ENCODE measurements around the gene CNIH2.
A peak's percentile ranks its signal among the peaks of the same experiment; 100 is the strongest.
"Not testable (repeated sequence)": the region's sequence is repeated elsewhere in the genome, so short reads cannot be mapped to it uniquely, and the experiment has no call there.

The CNIH2 gene

DNA sequence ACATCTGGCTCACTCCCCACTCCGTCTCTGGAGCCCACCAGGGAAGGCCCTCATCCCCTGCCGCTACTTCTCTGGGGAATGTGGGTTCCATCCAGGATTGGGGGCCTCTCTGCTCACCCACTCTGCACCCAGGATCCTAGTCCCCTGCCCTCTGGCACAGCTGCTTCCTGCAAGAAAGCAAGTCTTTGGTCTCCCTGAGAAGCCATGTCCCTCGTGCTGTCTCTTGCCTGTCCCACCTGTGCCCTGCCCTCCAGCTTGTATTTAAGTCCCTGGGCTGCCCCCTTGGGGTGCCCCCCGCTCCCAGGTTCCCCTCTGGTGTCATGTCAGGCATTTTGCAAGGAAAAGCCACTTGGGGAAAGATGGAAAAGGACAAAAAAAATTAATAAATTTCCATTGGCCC lies 911 bp upstream of the CNIH2 start:
- DNase-seq (ENCODE audit: low read depth): not testable (repeated sequence)

- no peak for DNase-seq (ENCODE audit: low read depth)
These were observed 552 bp downstream of the CNIH2 start for GRCh38 chr11:66278363-66279091.

DNA sequence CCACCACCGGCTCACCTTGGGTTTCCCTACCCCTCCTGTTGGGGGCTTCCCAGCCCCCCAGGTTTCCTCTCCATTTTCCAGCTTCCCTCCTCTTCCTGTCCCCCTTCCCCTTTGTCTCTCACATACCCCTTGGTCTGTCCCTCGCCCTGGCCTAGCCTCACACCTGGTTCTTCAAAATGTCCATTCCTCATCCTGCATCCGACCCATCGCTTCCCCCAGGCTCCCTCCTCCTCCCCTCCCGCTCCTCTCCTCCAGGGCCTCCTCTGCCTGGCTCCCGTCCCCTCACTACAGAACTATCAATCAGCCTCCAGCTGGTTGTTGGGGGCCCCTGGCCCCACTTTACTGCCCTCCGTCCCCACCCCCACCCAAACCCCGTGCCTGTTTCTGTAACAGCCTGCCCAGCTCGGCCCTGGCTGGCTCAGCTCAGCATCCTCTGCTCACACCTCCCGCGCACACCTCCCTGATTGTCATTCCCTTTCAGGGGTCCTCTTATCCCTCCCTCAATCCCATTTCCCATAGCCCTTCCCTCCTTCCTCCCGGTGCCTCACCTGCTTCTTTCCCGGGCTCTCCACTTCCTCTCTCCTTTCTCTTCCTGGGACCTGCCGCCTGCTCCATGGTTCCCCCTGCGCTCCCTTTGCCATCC lies 1.2 kb downstream of the CNIH2 start:
- DNase-seq (ENCODE audit: low read depth): no peak

GRCh38 chr11:66280428-66280827 lies 2.5 kb downstream of the CNIH2 start:
- no peak for DNase-seq (ENCODE audit: low read depth)

DNA sequence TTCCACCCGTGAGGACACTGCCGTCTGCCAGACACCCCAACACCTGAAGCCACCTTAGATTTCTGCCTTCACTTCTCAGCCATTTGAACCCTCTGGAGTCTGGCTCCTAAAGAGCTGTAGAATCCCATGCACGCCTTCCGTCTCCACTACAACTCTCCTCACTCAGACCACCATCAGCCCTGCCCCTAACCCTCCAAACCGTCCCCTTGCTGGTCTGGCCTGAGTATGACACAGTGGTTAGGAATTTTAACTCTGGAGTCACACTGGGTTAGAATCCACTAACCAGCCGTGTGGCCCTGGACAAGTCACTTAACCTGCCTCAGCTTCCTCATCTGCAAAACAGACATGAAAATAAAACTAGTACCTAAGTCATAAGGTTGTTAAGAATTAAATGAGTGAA lies 3.0 kb downstream of the CNIH2 start:
- DNase-seq (ENCODE audit: low read depth): no peak

DNA sequence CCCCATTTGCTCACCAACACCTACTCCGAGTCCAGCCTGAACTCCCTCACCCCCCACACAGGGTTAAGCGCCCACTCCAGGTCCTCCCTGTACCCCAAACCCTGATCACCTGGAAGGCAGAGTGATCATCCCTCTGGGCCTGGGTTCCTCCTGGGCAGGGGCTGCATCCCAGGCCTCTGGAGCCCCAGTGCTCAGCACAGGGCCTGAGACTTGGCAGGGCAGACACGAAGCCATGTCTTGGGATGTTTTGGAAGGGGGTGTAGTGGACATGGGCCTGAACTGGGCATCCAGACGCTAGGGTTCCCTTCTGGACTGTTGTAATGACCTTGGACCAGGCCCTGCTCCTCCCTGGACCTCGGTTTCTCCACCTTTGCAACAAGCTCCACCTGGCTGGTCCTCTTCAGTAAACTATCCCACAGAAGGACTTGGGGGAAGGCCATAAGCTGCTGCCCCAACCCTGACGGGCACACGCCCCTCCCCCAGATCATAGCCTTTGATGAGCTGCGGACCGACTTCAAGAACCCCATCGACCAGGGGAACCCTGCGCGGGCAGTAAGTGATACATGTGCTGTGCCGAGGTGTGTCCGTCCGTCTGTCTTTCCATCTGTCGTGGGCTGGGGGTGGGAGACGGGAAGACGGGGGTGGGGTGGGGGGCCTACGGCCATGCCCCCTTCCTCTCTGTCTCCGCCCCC lies 3.9 kb downstream of the CNIH2 start:
- DNase-seq (ENCODE audit: low read depth): no peak

DNA sequence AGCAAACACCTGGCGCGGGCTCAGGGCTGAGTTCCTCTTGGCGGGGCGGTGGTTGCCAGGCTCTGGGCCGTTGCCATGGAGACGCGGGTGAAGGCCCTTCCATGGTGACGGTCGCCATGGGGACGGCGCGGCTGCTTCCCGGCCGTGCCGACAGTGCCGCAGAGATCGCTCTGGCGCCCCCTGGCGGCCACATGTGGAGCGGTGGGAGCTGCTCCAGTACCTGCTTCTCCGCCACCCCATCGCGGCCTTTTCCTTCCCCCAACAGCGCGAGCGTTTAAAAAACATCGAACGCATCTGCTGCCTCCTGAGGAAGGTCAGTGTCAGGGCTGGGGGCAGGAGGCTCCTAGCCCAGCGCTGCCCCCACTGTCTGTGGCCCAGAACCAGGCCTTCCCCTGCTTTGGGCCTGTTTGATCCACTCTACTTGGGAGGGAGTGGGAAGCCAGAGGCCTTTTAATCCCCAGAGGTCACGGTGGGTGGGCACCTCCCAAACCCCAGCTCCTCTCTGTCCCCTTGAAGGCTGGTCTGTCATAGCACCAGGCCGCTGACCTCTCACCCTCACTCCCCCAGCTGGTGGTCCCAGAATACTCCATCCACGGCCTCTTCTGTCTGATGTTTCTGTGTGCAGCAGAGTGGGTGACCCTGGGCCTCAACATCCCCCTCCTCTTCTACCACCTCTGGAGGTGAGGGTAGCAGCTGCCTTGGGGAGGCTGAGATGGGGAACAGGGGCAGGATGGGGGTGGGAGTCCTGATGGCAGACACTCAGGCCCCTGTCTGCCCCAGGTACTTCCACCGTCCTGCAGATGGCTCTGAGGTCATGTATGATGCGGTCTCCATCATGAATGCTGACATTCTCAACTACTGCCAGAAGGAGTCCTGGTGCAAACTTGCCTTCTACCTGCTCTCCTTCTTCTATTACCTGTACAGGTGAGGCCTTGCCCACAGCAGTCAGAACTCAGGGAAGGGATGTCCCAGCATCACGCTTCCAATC lies 4.8 kb downstream of the CNIH2 start:
- DNase-seq (ENCODE audit: low read depth): peak; percentile 67

DNA sequence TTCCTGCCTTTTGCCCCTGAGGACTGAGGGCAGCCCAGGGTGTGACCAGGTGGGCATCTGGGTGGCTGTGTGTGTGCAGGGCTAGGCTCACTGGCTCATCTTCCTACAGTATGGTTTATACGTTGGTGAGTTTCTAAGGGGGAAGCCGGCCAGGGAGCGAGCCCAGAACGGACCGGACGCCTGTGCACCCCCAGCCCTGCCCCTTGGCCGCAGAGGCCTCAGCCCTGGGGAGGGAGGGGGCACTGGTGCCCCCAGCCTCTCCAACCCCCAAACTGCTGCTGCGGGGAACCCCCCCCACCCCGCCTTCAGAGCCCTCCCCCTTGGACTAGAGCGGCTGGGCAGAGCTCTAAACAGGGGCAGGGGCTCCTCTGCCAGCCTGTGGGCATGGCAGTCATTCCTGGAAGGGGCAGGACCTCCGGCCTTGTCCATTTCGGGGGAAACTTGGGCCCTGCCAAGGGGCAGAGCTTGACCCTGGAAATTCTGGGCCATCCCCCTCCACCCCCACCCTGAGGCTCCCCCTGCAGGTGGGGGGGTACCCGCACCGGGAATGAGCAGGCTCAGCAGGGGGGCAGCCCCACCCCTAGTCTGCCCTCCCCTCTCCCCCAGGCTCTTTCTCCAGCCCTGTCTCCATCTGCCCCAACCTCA lies 5.6 kb downstream of the CNIH2 start:
- DNase-seq (ENCODE audit: low read depth): no peak

DNA sequence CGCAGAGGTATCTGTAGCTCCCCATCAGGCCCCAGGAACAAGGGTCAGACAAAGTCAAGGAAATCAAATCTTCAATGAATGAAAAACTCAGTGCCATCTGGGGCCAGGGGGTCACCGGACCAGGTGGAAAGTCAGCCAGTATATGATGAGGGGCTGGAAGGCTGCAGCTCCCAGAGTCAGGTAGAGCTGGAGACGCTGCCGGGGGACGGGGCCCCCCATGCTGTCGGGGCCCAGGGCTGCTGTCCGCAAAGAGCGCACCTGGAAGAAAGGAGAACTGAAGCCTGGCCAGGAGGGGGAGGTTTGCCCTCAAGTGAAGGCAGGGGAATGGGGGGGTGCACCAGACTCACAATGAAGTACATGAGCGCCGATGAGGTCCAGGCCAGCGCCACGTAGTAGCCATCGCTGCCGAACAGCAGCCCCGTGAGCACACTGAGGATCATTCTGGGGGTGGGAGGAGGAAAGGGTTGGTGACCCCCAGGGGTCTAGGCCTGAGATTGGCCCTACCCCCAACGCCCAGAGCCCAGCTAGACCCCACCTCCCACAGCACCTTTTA lies 6.6 kb downstream of the CNIH2 start:
- DNase-seq (ENCODE audit: low read depth): no peak

GRCh38 chr11:66285250-66285947 lies 7.4 kb downstream of the CNIH2 start:
- no peak for DNase-seq (ENCODE audit: low read depth)

- no peak for DNase-seq (ENCODE audit: low read depth)
These were observed 8.7 kb downstream of the CNIH2 start for GRCh38 chr11:66286699-66287098.

DNA sequence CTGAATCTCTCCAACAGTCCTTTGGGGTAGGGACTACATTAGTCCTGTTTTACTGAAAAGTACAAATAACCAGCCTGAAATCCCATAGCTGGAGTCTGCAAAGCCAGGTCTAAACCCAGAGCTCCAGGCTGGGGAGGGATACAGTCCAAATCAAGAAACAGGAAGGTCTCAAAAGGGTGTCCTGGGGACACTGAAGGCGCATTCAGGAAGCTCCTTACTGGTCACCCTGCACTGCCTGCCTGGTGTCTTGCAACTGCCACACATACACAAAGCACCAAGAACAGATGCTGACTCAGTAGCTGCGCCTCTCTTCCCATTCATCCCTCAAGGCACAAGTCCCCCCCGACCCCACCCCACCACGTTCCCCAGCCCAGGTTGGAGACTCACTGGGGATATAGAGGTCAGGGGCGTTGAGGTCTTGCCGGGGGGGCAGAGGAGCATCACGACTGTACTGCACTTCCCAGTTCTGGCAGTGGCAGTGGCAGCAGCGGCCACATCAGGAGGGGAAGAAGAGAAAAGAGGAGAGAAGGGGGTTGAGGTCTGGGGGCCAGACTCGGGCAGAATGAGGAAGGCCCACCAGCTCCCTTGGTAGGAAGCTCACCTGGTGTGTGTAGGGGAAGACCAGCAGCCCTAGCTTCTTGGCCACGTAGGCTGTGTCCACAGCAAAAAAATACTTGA lies 9.4 kb downstream of the CNIH2 start:
- DNase-seq (ENCODE audit: low read depth): no peak

- no peak for DNase-seq (ENCODE audit: low read depth)
These were observed 10.1 kb downstream of the CNIH2 start for GRCh38 chr11:66287889-66288670.

DNA sequence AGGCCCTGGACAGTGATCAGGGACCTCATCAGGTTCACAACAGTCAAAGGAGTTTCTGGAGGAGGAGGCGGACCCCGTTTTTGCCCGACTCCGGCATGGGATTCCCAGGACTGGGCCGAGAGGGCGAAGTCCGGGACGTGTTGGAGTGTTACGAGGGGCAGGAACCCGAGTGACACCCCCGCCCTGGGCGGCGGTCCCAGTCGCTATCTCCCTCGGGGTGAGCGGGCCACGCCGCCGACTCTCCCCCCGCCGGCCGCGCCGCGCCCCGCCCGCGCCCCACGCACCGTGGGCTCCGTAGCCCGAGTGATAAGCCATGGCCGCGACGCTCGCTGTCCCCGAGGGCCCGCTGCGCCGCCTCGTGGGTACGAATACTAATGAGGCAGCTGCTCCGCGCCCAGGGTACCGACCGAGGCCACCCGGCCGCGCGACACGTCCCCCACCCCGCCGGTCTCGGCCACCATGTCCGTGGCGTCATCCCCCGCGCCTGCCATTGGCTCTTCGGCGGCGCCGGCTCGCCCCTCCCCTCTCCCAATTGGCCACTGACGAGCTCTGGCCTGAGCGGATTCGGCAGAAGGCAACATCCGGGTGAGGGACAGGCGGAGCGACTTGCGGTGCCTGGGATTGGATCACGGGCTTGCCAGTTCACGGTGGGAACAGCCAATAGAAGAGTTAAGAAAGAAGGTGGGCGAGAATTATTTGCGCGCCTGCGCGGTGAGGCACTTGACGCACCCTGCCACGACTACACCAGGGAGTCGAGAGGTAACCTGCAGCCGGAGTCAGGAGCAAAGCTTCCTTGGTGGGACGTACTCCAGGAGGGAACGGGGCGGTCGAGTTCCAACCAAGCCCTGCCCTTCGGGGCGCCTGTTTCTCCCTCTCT lies 10.9 kb downstream of the CNIH2 start, which contains the start of gene YIF1A:
Gene YIF1A, minus strand, starts transcription at position 473 of the 877 bp plus-strand sequence. Its CDS starts 158 bp downstream, at position 315.
- peak; percentile 99 for DNase-seq (ENCODE audit: low read depth)

DNA sequence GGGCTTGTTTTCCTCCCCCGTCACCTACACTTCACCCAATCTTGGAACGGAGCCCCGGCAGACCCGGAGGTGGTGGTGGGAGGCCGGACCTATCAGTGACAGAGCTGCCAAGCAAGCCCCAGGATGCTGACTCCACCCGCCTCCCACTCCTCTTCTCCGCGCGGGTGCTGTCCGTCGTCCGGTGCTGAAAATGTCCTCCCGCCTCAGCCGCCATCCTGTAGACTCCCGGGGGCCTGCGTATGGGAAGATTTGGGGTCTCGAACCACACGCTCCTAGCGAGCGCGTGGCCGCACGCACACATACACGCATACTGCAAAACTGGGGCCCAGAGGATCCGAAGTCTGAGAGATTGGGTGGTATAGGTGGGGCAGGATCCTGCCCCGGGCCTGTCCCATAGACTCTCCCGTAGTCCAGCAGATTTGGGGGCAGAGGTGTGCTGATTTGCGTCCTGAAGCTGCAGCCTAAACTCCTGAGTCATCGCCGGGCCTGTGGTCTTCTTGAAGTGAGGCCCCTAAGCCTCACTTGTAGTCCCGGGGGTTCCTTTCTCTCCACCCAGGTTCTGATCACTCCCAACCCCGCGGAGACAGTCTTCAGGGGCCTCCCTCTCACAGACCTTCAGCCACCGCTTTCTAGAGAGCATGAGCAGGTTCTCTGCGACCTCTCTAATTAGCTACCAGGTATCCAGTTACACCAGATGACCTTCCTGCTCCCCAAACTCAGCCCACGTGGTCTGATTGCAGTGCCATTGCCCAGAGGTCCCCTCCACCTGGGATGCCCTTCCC lies 11.8 kb downstream of the CNIH2 start:
- no peak for DNase-seq (ENCODE audit: low read depth)

DNA sequence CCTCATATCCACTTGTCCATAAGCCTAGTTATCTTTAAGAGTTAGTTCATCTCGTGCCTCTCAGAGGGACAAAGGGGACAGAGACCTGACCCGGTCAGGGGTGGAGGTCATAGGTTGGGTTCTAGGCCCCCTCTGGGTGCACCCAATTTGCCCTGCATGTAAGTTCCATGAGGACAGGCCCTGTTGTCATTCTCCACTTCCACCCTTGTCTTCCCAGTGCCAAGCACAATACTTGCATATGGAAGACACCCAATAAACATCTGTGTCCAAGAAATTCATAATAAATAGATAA lies 12.3 kb downstream of the CNIH2 start:
- no peak for DNase-seq (ENCODE audit: low read depth)

GRCh38 chr11:66291303-66291705 lies 13.3 kb downstream of the CNIH2 start:
- DNase-seq (ENCODE audit: low read depth): no peak

Measured in non-pigmented ciliary epithelial cell (primary cell).